Measurements from ENCODE around the gene FBXL16.

DNA sequence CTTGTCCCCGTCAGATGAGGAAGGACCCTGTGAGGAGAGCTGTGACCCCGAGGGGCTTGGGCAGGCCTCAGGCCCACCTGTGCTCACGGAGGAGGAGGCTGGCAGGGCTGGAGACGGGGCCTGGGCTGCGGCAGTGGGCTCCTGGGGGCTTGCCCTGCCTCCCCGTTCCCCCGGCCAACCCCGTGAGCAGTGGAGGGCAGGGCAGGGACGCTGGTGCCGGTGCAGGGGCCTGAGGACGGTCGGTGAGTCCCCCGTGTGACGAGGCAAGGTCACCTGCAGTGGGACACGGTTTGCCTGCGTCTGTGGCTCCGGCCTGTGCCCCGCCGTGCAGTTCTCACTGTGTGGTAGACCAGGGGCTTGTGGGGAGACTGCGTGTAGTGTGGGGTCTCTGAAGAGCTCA, 46.0 kb downstream of the FBXL16 start:
- TF ChIP-seq, protein P1, sequence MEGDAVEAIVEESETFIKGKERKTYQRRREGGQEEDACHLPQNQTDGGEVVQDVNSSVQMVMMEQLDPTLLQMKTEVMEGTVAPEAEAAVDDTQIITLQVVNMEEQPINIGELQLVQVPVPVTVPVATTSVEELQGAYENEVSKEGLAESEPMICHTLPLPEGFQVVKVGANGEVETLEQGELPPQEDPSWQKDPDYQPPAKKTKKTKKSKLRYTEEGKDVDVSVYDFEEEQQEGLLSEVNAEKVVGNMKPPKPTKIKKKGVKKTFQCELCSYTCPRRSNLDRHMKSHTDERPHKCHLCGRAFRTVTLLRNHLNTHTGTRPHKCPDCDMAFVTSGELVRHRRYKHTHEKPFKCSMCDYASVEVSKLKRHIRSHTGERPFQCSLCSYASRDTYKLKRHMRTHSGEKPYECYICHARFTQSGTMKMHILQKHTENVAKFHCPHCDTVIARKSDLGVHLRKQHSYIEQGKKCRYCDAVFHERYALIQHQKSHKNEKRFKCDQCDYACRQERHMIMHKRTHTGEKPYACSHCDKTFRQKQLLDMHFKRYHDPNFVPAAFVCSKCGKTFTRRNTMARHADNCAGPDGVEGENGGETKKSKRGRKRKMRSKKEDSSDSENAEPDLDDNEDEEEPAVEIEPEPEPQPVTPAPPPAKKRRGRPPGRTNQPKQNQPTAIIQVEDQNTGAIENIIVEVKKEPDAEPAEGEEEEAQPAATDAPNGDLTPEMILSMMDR (IDR thresholded peaks at IDR 0.05): no peak
- TF ChIP-seq POLR2A (IDR thresholded peaks at IDR 0.05): no peak

All from right lobe of liver (tissue), 4 donors.